SKM-1 treated with dmso at 0.1 percent for 144 hours (cell line): ENCODE results near the gene SLC39A1.

ENCODE experiments used
- DNase-seq: peaks from one replicate; lab custom pipeline; 2025; ENCODE audit not compliant: unreplicated experiment; lab: John Stamatoyannopoulos, UW

SLC39A1 gene

GRCh38 chr1:153953859-153954365 lies 9.4 kb downstream of the SLC39A1 start:
- DNase-seq = no peak

- no peak for DNase-seq
These were observed 11.5 kb downstream of the SLC39A1 start for GRCh38 chr1:153951801-153952200.

- no peak for DNase-seq
These were observed 12.2 kb downstream of the SLC39A1 start for GRCh38 chr1:153951183-153951582.

GRCh38 chr1:153946622-153947241 lies 16.6 kb downstream of the SLC39A1 start, which contains the start of gene DENND4B:
TSS of gene DENND4B (minus strand) at chr1:153946718. CDS start at chr1:153944374, 2,344 bp downstream.
- DNase-seq = peak; percentile 97

GRCh38 chr1:153945795-153946621 lies 17.3 kb downstream of the SLC39A1 start:
- peak; percentile 99 for DNase-seq

GRCh38 chr1:153945131-153945794 lies 18.1 kb downstream of the SLC39A1 start:
- DNase-seq = peak; percentile 97

GRCh38 chr1:153944827-153945117 lies 18.6 kb downstream of the SLC39A1 start:
- DNase-seq = no peak

- DNase-seq = peak; percentile 24
These were observed 19.1 kb downstream of the SLC39A1 start for GRCh38 chr1:153944005-153944826.

- no peak for DNase-seq
These were observed 20.4 kb downstream of the SLC39A1 start for GRCh38 chr1:153942766-153943549.

- no peak for DNase-seq
These were observed 21.3 kb downstream of the SLC39A1 start for GRCh38 chr1:153941826-153942725.

GRCh38 chr1:153940756-153941155 lies 22.6 kb downstream of the SLC39A1 start:
- DNase-seq = no peak

- DNase-seq = no peak
These were observed 23.9 kb downstream of the SLC39A1 start for GRCh38 chr1:153939476-153939875.

- no peak for DNase-seq
These were observed 24.3 kb downstream of the SLC39A1 start for GRCh38 chr1:153938996-153939395.

GRCh38 chr1:153937331-153937730 lies 26.0 kb downstream of the SLC39A1 start:
- DNase-seq = no peak

- DNase-seq = no peak
These were observed 27.1 kb downstream of the SLC39A1 start for GRCh38 chr1:153936011-153936802.

GRCh38 chr1:153934746-153935145 lies 28.6 kb downstream of the SLC39A1 start:
- DNase-seq = no peak

- DNase-seq = no peak
These were observed 29.4 kb downstream of the SLC39A1 start for GRCh38 chr1:153933955-153934354.

- DNase-seq = no peak
These were observed 29.9 kb downstream of the SLC39A1 start for GRCh38 chr1:153933430-153933829.
